HepG2 (cell line): ENCODE results near the gene MFAP4. TPM values are rescaled to one million over a fixed set of nuclear protein-coding genes. Genes with fewer than 3 reads are reported as not detected.

Experiments
- ARID3A ChIP-seq: IDR thresholded peaks from 2 replicates; pipeline ENCODE4 v1.6.1; 2012; ENCODE audit warnings: low read depth, low read length, improper control_type of control experiment
- ELF3 ChIP-seq: IDR thresholded peaks from 2 replicates; pipeline ENCODE4 v1.6.1; 2016; ENCODE audit warnings: missing genetic modification reagents, missing compliant biosample characterization
- GATAD2A ChIP-seq: IDR thresholded peaks from 2 replicates; pipeline ENCODE4 v1.6.1; 2016
- KLF13 ChIP-seq: sonication (generic); formaldehyde crosslinking; IDR thresholded peaks from 2 replicates; pipeline ENCODE4 v1.4.0; 2020; ENCODE audit warnings: mild to moderate bottlenecking, missing genetic modification reagents
- POGK ChIP-seq: sonication (generic); formaldehyde crosslinking; conservative IDR thresholded peaks from 2 replicates; pipeline ENCODE4 v1.8.0; 2022; ENCODE audit warnings: mild to moderate bottlenecking, moderate library complexity, missing genetic modification reagents
- PRMT3 ChIP-seq: sonication (generic); formaldehyde crosslinking; IDR thresholded peaks from 2 replicates; pipeline ENCODE4 v1.8.1; 2022; ENCODE audit warnings: low read depth, mild to moderate bottlenecking, moderate library complexity, missing genetic modification reagents, borderline replicate concordance
- RFX1 ChIP-seq: fragments of 450-650 bp; IDR thresholded peaks from 2 replicates; pipeline ENCODE4 v1.6.1; 2017
- TAF1 ChIP-seq: sonication (generic); formaldehyde crosslinking; IDR thresholded peaks from 2 replicates; pipeline ENCODE4 v1.4.0; 2020; ENCODE audit warnings: missing genetic modification reagents
- TERF1 ChIP-seq: sonication (generic); formaldehyde crosslinking; IDR thresholded peaks from 2 replicates; pipeline ENCODE4 v1.8.0; 2022; ENCODE audit warnings: mild to moderate bottlenecking, missing genetic modification reagents, moderate library complexity
- TFDP2 ChIP-seq: sonication (generic); formaldehyde crosslinking; IDR thresholded peaks from 2 replicates; pipeline ENCODE4 v1.4.0; 2020; ENCODE audit warnings: missing genetic modification reagents
- TSC22D2 ChIP-seq: sonication (generic); formaldehyde crosslinking; IDR thresholded peaks from 2 replicates; pipeline ENCODE4 v1.5.1; 2020; ENCODE audit warnings: missing genetic modification reagents, mild to moderate bottlenecking, borderline replicate concordance
- XRCC5 ChIP-seq: fragments of 200-400 bp; formaldehyde crosslinking; optimal IDR thresholded peaks from 2 replicates; pipeline ENCODE3; 2017; ENCODE audit warnings: mild to moderate bottlenecking, low read length
- ZBTB10 ChIP-seq: sonication (generic); formaldehyde crosslinking; IDR thresholded peaks from 2 replicates; pipeline ENCODE4 v1.4.0; 2020; ENCODE audit warnings: missing genetic modification reagents, borderline replicate concordance
- ZFAT ChIP-seq: sonication (generic); formaldehyde crosslinking; conservative IDR thresholded peaks from 2 replicates; pipeline ENCODE4 v1.8.1; 2023; ENCODE audit warnings: missing genetic modification reagents, inconsistent platforms
- ZFX ChIP-seq: sonication (generic); formaldehyde crosslinking; IDR thresholded peaks from 2 replicates; pipeline ENCODE4 v1.4.0; 2020; ENCODE audit warnings: mild to moderate bottlenecking, low read depth, missing genetic modification reagents, moderate library complexity
- ZNF251 ChIP-seq: sonication (generic); formaldehyde crosslinking; IDR thresholded peaks from 2 replicates; pipeline ENCODE4 v1.9.0; 2021; ENCODE audit warnings: mild to moderate bottlenecking, missing genetic modification reagents
- ZNF670 ChIP-seq: sonication (generic); formaldehyde crosslinking; IDR thresholded peaks from 2 replicates; pipeline ENCODE4 v1.8.0; 2022; ENCODE audit warnings: mild to moderate bottlenecking, missing genetic modification reagents, borderline replicate concordance
- ZNF749 ChIP-seq: sonication (generic); formaldehyde crosslinking; IDR thresholded peaks from 2 replicates; pipeline ENCODE4 v1.8.0; 2022; ENCODE audit warnings: mild to moderate bottlenecking, missing genetic modification reagents, moderate library complexity, borderline replicate concordance
- ZNF878 ChIP-seq: sonication (generic); formaldehyde crosslinking; IDR thresholded peaks from 2 replicates; pipeline ENCODE4 v1.8.1; 2023; ENCODE audit warnings: mild to moderate bottlenecking, missing genetic modification reagents, moderate library complexity
- polyA plus RNA-seq, 8 experiments: library from polyadenylated mRNA; depleted of rRNA in 3 of 8; stranded (reverse) in 7 of 8; unstranded in 1 of 8; fragments of >200 nt; fragmentation: Illumina TruSeq in 4 of 8; extraction: Trizol in 4 of 8; gene quantifications; 2 replicates each; pipeline versions ENCODE4 v1.2.1 to v1.2.3, GENCODE V29; 2011 to 2016; ENCODE audit warnings: low read depth in 4 of 8, missing spikeins in 1 of 8, mixed read lengths in 1 of 8; ENCODE audit not compliant: insufficient read depth in 1 of 8
- total RNA-seq, 5 experiments: library from RNA; depleted of rRNA; stranded (reverse); fragments of >200 nt; fragmentation: Illumina TruSeq; extraction: Trizol; gene quantifications; 2 replicates each; pipeline ENCODE4 v1.2.3, GENCODE V29; 2016; ENCODE audit warnings: low read depth in 1 of 5

Gene MFAP4
- total and polyA plus RNA-seq, 2 of the 13 experiments (the other 11 are each of a cell fraction or from before 2014, with no cell fraction given), result 0.08 TPM; not detected in 1

- TF ChIP-seq ZBTB10 (CRISPR knock-in tag) (0 out of 2 replicates have a peak, but pooled peaks have one; percentile 44), TERF1 (CRISPR knock-in tag) (no peak), ZFAT (no peak), PRMT3 (peak; percentile 86; the same call in 1 of the 2 replicates), TSC22D2 (CRISPR knock-in tag) (peak; percentile 72), ZFX (peak; percentile 66; the same call in 1 of the 2 replicates), TFDP2 (peak; percentile 72), ARID3A (peak; percentile 87), ZNF749 (0 out of 2 replicates have a peak, but pooled peaks have one; percentile 18), ZNF878 (CRISPR knock-in tag) (0 out of 2 replicates have a peak, but pooled peaks have one; percentile 37), KLF13 (CRISPR knock-in tag) (no peak), ZNF251 (CRISPR knock-in tag) (no peak), XRCC5 (peak; percentile 87), TAF1 (CRISPR knock-in tag) (peak; percentile 22; the same call in 1 of the 2 replicates), RFX1 (no peak), GATAD2A (peak; percentile 84), ELF3 (peak; percentile 64), ZNF670 (CRISPR knock-in tag) (peak; percentile 72; the same call in 1 of the 2 replicates), POGK (CRISPR knock-in tag) (peak; percentile 81)
Observed at GRCh38 chr17:19338031-19338990, 48.7 kb downstream of the MFAP4 start (continued).
